GM04503 (cell line): ENCODE measurements around the gene CDH3.

Experiments
- DNase-seq: peaks from one replicate; pipeline ENCODE4 v3.0.0-alpha.2; 2012; ENCODE audit warnings: low read depth

CDH3 gene

DNA sequence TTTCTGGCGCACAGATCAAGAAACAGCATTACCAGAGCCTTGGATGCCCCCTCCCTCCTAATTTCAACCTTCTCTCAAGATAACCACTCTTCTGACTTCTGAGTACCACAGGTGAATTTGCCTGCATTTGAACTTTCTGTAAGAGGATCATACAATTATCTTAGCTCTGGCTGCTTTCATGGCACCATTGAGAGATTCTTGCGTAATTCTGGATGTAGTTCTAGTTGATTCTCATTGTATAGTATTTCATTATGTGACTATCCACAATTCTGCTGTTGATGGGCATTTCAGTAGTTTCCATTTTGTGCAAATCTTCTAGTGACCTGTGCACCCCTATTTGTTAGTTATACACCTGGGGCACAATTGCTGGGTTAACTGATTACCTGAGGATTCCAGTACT lies 7.5 kb downstream of the CDH3 start:
- no peak for DNase-seq

GRCh38 chr16:68655806-68656205 lies 10.7 kb downstream of the CDH3 start:
- DNase-seq, result no peak

DNA sequence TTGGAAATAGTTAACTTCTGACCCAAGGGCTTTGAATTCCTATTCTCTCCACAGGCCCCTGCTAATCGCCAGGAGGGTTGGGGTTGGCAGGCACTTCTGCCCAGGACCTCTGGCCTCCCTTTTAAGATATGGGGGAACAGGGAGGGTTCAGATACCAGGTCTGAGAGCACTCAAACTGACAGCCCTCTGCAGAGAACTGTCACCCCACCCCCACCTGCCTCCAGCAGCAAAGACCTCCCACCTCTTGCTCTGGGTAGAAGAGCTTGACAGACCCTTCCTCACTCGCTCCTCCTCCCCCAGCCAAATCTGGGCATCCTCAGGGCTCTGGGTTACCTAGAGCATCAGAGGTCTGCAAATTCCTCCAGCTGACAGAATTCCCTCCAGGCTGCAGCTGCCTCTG lies 11.6 kb downstream of the CDH3 start:
- no peak for DNase-seq

GRCh38 chr16:68658341-68658973 lies 13.3 kb downstream of the CDH3 start:
- DNase-seq, result peak; percentile 61

GRCh38 chr16:68658974-68659360 lies 13.9 kb downstream of the CDH3 start:
- DNase-seq, result no peak

- peak; percentile 37 for DNase-seq
These were observed 14.6 kb downstream of the CDH3 start for GRCh38 chr16:68659412-68660358.

- DNase-seq, result peak; percentile 49
These were observed 15.3 kb downstream of the CDH3 start for GRCh38 chr16:68660359-68660795.

DNA sequence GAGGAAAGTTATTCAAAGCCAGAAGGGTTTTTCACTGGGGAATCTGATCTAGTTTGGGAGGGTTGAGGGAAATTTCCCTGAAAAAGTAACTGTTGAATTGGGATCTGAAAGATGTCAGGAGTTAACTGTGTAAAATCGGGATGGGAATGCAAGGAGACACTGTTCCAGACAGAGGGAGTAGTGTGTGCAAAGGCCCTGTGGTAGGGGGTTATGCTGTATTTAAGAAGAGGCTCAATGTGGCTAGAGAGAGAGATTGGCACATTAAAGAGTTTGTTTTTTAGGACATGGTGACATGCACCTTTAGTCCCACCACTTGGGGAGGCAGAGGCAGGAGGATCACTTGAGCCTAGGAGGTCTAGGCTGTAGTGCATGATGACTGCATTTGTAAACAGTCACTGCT lies 16.9 kb downstream of the CDH3 start:
- DNase-seq, result no peak

DNA sequence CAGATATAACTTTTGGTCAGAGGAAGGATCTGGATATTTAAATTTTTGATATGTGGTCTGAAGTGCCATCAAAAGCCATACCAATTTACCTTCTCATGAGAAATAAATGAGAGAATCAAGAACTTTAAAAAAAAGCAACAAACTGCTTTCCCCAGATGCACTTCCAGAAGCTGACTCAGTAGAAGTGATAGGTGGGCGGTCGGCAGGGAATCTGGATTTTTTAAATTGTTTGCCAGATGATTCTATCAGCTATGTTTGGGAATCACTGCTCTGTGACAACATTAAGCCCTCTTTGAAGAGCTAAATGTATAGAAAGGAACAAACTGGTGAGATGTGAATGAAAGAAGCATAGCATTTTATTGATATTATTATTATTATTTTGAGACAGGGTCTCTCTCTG lies 19.2 kb downstream of the CDH3 start:
- no peak for DNase-seq

GRCh38 chr16:68665501-68665900 lies 20.4 kb downstream of the CDH3 start:
- no peak for DNase-seq

GRCh38 chr16:68668266-68668665 lies 23.2 kb downstream of the CDH3 start:
- DNase-seq, result no peak

DNA sequence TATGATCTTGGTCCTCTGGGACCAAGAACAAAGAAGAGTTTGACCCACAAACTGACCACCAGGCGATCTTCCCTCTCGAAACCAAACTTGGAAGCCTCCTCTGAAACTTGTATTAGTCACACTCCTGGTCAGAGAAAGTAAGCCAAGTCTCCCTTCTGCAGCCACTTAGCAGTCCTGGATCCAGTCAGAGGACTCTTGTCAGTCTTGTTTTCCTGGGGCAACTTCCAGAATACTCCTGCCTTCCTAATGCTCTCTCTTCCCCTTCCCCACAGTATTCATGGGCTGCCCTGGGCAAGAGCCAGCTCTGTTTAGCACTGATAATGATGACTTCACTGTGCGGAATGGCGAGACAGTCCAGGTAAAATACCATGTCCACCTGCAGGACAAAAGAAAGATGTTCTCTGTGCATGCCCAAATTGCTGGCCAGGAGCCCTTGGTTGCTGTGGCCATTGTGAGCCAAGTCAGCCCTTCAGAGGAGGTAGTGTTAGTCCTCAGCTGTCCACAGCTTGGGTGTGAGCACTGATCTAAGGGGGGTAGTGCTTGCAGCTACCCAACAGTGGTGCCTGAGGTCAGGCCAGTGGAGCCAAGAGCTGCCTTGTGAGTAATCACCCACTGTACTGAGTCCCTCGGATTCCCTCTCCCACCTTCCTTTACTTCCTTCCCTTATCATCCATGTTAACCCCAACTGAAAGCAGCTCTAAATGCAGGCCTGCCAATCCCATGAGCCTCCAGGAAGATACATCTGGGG lies 31.2 kb downstream of the CDH3 start:
- no peak for DNase-seq

DNA sequence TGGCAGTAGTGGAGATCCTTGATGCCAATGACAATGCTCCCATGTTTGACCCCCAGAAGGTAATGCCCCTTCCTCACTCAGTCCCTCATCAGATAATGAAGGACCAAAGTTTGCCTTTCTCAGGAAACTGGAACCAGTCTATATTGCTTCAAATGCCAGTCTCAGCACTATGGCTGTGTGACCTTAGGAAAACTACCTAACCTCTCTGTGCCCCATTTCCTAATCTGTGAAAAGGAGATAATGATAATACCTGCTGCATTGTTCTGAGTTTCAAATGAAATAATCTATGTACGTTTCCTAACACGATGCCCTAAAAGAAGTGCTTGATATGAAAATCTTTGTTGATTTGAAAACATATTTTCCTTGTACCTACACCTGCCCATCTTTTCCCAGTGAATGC lies 35.9 kb downstream of the CDH3 start:
- DNase-seq, result no peak

DNA sequence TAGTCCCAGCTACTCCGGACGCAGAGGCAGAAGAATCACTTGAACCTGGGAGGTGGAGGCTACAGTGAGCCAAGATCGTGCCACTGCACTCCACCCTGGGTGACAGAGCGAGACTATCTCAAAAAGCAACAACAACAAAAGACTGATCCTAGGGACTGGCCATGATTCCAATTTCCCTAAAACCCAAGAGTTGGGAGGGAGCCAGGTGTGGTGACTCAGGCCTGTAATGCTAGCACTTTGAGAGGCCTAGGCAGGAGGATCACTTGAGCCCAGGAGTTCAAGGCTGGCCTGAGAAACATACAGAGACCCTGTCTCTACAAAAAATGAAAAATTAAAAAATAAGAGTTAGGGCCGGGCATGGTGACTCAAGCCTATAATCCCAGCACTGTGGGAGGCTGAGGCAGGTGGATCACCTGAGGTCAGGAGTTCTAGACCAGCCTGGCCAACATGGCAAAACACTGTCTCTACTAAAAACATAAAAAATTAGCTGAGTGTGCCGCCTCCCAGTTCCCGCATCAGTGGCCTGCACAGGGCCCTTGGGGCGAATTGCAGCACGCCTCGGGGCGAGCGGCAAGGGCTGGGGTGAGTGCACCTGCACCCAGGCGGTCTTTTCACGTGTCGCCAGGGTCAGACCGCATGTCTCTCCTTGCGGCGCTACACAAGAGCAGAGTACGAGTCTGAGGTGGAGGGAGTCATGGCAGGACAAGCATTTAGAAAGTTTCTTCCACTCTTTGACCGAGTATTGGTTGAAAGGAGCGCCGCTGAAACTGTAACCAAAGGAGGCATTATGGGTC lies 40.8 kb downstream of the CDH3 start:
- DNase-seq, result no peak

GRCh38 chr16:68686905-68687304 lies 41.8 kb downstream of the CDH3 start:
- DNase-seq, result no peak

DNA sequence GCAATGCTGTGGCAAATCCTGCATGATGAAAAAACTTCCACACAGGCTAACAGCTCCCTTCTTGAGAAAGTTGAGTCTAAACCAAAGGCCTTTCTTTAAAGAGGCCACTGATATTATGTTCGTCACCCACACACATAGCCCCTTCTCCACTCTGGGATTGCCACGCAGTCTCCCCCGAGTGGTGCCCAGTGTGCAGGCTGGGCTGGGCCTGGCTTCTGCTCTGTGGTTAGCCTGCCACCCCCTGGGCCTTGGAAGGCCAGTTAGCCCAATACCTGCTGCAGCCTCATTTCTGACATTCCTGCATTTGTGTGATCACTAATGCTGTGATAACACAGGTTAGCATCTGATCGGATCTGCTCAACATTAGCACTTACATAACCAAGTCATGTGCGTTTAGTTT lies 44.8 kb downstream of the CDH3 start:
- DNase-seq, result no peak

DNA sequence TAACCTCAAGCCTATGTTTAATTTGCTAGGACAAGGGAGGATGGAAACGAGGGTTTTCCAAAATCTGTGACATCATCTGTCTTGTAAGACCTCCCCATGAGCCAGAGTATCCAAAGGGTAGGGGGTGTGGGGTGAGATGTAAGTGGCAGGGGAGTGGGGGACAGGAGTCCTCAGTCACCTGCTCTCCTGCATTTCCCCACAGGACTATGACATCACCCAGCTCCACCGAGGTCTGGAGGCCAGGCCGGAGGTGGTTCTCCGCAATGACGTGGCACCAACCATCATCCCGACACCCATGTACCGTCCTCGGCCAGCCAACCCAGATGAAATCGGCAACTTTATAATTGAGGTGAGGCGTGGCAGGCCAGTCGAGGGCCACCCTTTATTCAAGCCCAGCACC lies 50.5 kb downstream of the CDH3 start:
- DNase-seq, result no peak

- DNase-seq, result no peak
These were observed 51.4 kb downstream of the CDH3 start for GRCh38 chr16:68696514-68696913.

DNA sequence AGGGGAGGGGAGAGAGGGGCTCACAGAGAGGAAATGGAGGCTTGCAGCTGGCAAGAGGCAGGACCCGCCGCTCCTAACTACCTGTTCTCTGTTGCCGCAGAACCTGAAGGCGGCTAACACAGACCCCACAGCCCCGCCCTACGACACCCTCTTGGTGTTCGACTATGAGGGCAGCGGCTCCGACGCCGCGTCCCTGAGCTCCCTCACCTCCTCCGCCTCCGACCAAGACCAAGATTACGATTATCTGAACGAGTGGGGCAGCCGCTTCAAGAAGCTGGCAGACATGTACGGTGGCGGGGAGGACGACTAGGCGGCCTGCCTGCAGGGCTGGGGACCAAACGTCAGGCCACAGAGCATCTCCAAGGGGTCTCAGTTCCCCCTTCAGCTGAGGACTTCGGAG lies 53.0 kb downstream of the CDH3 start:
- no peak for DNase-seq

DNA sequence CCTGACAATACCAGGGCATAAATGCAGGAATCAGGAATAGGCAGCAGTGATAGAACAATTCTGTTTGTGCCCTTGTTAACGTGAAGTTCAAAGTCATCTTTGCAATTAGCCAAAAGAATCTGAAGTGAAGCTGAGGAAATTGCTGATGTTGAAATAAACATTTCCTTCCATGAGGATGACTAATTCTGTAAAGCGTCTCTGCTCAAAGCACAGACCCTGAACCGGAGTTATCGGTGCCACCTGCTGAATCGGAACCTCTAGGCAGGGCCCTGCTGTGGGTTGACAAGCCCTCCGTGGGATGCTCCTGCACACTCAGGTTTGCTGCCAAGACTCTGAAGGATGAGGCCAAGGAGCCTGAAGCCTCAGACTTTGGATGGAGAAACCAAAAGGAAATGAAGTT lies 55.0 kb downstream of the CDH3 start:
- peak; percentile 14 for DNase-seq

DNA sequence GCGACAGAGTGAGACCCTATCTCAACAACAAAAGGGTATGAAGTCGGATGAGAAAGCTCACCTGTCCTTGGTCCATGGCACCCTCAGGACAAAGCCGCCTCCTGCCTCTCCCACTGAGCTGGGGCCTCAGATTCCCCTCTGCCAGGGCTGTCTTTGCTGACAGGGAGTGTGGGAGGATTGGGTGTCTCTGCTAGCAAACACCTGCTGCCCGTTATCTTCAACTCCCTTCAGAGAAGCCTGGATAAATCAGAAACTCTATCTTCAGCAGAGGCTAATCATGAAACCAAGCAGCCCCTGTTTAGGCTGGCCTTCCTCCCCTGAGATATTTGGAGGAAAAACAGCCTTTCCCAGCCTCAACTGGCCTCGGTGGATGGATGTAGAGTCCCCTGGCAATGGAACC lies 55.7 kb downstream of the CDH3 start:
- no peak for DNase-seq
